ENCODE measurements around the gene KLK2. TPM values are rescaled to one million over a fixed set of nuclear protein-coding genes. Genes with fewer than 3 reads are reported as not detected.

KLK2 gene
- total and polyA plus RNA-seq, 2 of the 4 experiments (the other 2 are of a cell fraction) = not detected

GRCh38 chr19:50894478-50895356, 21.5 kb downstream of the KLK2 start:
- Histone ChIP-seq H3K18ac (ENCODE audit: low read depth, low read length) (no peak overlapping the region), H2AFZ (replicated peaks; ENCODE audit: low read length, poor library complexity) (no peak overlapping the region), H3K4ac (ENCODE audit: low read depth, low read length) (no peak overlapping the region), H3K36me3 (ENCODE audit: control insufficient read depth, insufficient read depth, low read length) (no peaks in the 10 kb centered on the region), H4K91ac (ENCODE audit: insufficient read depth, low read depth, low read length) (no peak overlapping the region), H3K9ac (ENCODE audit: low read depth, low read length) (no peak overlapping the region), H2AK9ac (replicated peaks; ENCODE audit: low read depth, low read length, poor library complexity) (no peak overlapping the region), H3K4me2 (ENCODE audit: low read depth, low read length) (no peak overlapping the region), H2BK15ac (ENCODE audit: low read depth, low read length) (no peak overlapping the region), H3K9me1 (ENCODE audit: insufficient read depth, low read length) (no peaks in the 10 kb centered on the region), H2BK120ac (ENCODE audit: low read depth, low read length) (no peak overlapping the region), H3K4me3 (ENCODE audit: insufficient read depth, low read depth, low read length) (no peak overlapping the region), H3K9me3 (ENCODE audit: control insufficient read depth, insufficient read depth, low read length) (no peaks in the 10 kb centered on the region), H2BK20ac (ENCODE audit: low read depth, low read length) (no peak overlapping the region), H3K27me3 (ENCODE audit: control insufficient read depth, insufficient read depth, low read length) (no peaks in the 10 kb centered on the region), H3K56ac (ENCODE audit: extremely low read depth, insufficient read depth, low read length) (no peak overlapping the region), H4K5ac (ENCODE audit: low read depth, low read length) (no peak overlapping the region), H3K4me1 (ENCODE audit: control insufficient read depth, insufficient read depth, low read length) (no peaks in the 10 kb centered on the region), H4K20me1 (ENCODE audit: insufficient read depth, low read length) (no peaks in the 10 kb centered on the region), H3K79me1 (ENCODE audit: low read depth in 1 of 2, low read length in 2 of 2) (no peaks in the 10 kb centered on the region), H4K8ac (ENCODE audit: low read depth in 2 of 2, low read length in 2 of 2) (no peak overlapping the region), H3K23ac (ENCODE audit: low read depth, low read length) (no peak overlapping the region), H2AK5ac (ENCODE audit: low read depth, low read length) (no peak overlapping the region), H2BK5ac (ENCODE audit: low read depth, low read length, poor library complexity, severe bottlenecking) (no peak overlapping the region), H3K14ac (replicated peaks; ENCODE audit: low read depth, low read length) (no peak overlapping the region), H3K27ac (ENCODE audit: insufficient read depth, low read length) (no peak overlapping the region)
- CTCF ChIA-PET = no interaction called here
- POLR2A ChIA-PET (ENCODE audit: unreplicated experiment) = interaction anchor here (0.6 kb wide), 1 partner anchor 1243 kb away, joined by 3 read pairs; no protein-coding TSS in a partner anchor
- intact Hi-C loops (cut with micrococcal nuclease) (no loop called here), dilution Hi-C loops (cut with HindIII; ENCODE audit: low sequenced_read_pairs, unreplicated experiment) (no loop called here), in situ Hi-C loops (cut with MboI; ENCODE audit: low sequenced_read_pairs) (no loop called here)
- BruUV-seq (replicated peaks) = no TSS peak
- TF ChIP-seq USF2 (IDR thresholded peaks at IDR 0.05; ENCODE audit: low read depth, low read length) = no peak
- no peak for TF ChIP-seq ELK1 (IDR thresholded peaks at IDR 0.05; ENCODE audit: borderline replicate concordance, low read depth, low read length)
- no peak for TF ChIP-seq RFX5 (IDR thresholded peaks at IDR 0.05; ENCODE audit: low read depth, low read length)
- no peak for TF ChIP-seq MAFK (IDR thresholded peaks at IDR 0.05; ENCODE audit: low read depth, low read length)
- no peak for TF ChIP-seq MXI1 (IDR thresholded peaks at IDR 0.05; ENCODE audit: borderline replicate concordance, low read depth, low read length)
- no peak for TF ChIP-seq RCOR1 (IDR thresholded peaks at IDR 0.05; ENCODE audit: insufficient replicate concordance, low read length)
- no peak for TF ChIP-seq BHLHE40 (IDR thresholded peaks at IDR 0.05; ENCODE audit: low read depth, low read length)
- no peak for TF ChIP-seq MAZ (IDR thresholded peaks at IDR 0.05; ENCODE audit: borderline replicate concordance, low read depth, low read length)
- no peak for TF ChIP-seq CTCF (conservative IDR thresholded peaks at IDR 0.05; ENCODE audit: low read depth, low read length)
- TF ChIP-seq POLR2A (IDR thresholded peaks at IDR 0.05; ENCODE audit: low read depth, low read length) = no peak
- 65% methylated on average over 5 of the region's 10 CpGs; no CpG with 5 or more reads in 1 of the 2 experiments for WGBS, 2 experiments (ENCODE audit: extremely low coverage in 2 of 2, insufficient read length in 1 of 2)
- ATAC-seq (ENCODE audit: low read depth) = no peak
- DNase-seq = no peak
